B cell (primary cell): ENCODE data around the gene TSPAN2. TPM values are rescaled to one million over a fixed set of nuclear protein-coding genes. Genes with fewer than 3 reads are reported as not detected.

Experiments
- ATAC-seq: fragments of 200-7000 bp; cut with Tn5 transposase; one replicate; pipeline ENCODE4 v1.10.0; 2021; ENCODE audit warnings: low read depth, mild to moderate bottlenecking, moderate number of reproducible peaks, moderate library complexity
- CTCF ChIA-PET: fragments of 350-600 bp; sonication (Branson Sonifier 250); formaldehyde crosslinking; loops from one replicate; lab custom pipeline; 2021; ENCODE audit warnings: antibody characterized with exemption, inconsistent platforms; lab: Charles Lee
- POLR2A ChIA-PET: fragments of 350-600 bp; sonication (Branson Sonifier 250); formaldehyde crosslinking; loops from one replicate; lab custom pipeline; 2021; ENCODE audit warnings: antibody characterized with exemption; lab: Charles Lee
- DNase-seq: peaks from one replicate; pipeline ENCODE4 v3.0.0; 2013
- H2AFZ ChIP-seq: 2 replicates; pipeline ENCODE4 v1.6.1; 2012; ENCODE audit warnings: mild to moderate bottlenecking, low read depth, low read length; ENCODE audit not compliant: insufficient read depth, poor library complexity, severe bottlenecking
- H3K27ac ChIP-seq, 2 donors: 1 replicate in 1 of 2; 2 replicates in 1 of 2; pipeline ENCODE4 v1.5.1; 2012 to 2013; ENCODE audit warnings: low read length in 2 of 2, mild to moderate bottlenecking in 2 of 2, moderate library complexity in 1 of 2
- H3K27me3 ChIP-seq, 4 experiments: fragments of 200-600 bp in 1 of 4; sonication (generic) in 1 of 4; replicated peaks in 1 of 4; 1 replicate in 2 of 4; 2 replicates in 2 of 4; pipeline versions ENCODE4 v1.6.1 to v1.7.0; 2013 to 2016; ENCODE audit warnings: low read length in 3 of 4, mild to moderate bottlenecking in 2 of 4, mixed read lengths in 1 of 4, moderate library complexity in 1 of 4; ENCODE audit not compliant: insufficient read depth in 4 of 4, control insufficient read depth in 3 of 4; ENCODE audit errors: control extremely low read depth in 1 of 4
- H3K36me3 ChIP-seq, 2 experiments: replicated peaks in 1 of 2; 1 replicate in 1 of 2; 2 replicates in 1 of 2; pipeline versions ENCODE4 v1.6.1 to v1.7.1; 2013; ENCODE audit warnings: low read length in 1 of 2; ENCODE audit not compliant: insufficient read depth in 2 of 2, control insufficient read depth in 1 of 2; ENCODE audit errors: control extremely low read depth in 1 of 2, extremely low read depth in 1 of 2
- H3K4me1 ChIP-seq, 2 donors: fragments of 200-600 bp in 1 of 2; sonication (generic) in 1 of 2; 1 replicate in 1 of 2; 2 replicates in 1 of 2; pipeline versions ENCODE4 v1.5.1 to v1.6.1; 2013 to 2017; ENCODE audit warnings: low read length in 2 of 2; ENCODE audit not compliant: control insufficient read depth in 2 of 2, insufficient read depth in 2 of 2
- H3K4me2 ChIP-seq: replicated peaks from 2 replicates; pipeline ENCODE3; 2012; ENCODE audit warnings: mild to moderate bottlenecking, low read depth, low read length; ENCODE audit not compliant: poor library complexity, severe bottlenecking
- H3K4me3 ChIP-seq, 5 experiments: fragments of 200-600 bp in 1 of 5; sonication (generic) in 1 of 5; 1 replicate in 3 of 5; 2 replicates in 2 of 5; pipeline versions ENCODE4 v1.5.1 to v1.7.0; 2011 to 2016; ENCODE audit warnings: low read length in 4 of 5, mild to moderate bottlenecking in 4 of 5, low read depth in 2 of 5, control low read depth in 1 of 5, moderate library complexity in 1 of 5; ENCODE audit not compliant: insufficient read depth in 1 of 5; ENCODE audit errors: control extremely low read depth in 1 of 5, extremely low read depth in 1 of 5
- H3K79me2 ChIP-seq: fragments of 200-600 bp; sonication (generic); one replicate; pipeline ENCODE4 v1.6.0; 2016; ENCODE audit warnings: low read length; ENCODE audit not compliant: control insufficient read depth, insufficient read depth
- H3K9ac ChIP-seq: fragments of 200-600 bp; sonication (generic); 2 replicates; pipeline ENCODE4 v1.6.1; 2017; ENCODE audit warnings: mild to moderate bottlenecking, low read length, moderate library complexity
- H3K9me3 ChIP-seq, 3 donors: one replicate each; pipeline versions ENCODE4 v1.6.1 to v1.7.1; 2013; ENCODE audit warnings: low read length in 2 of 3; ENCODE audit not compliant: control insufficient read depth in 2 of 3, insufficient read depth in 1 of 3; ENCODE audit errors: control extremely low read depth in 1 of 3
- H4K20me1 ChIP-seq: 2 replicates; pipeline ENCODE4 v1.6.0; 2012; ENCODE audit warnings: mild to moderate bottlenecking, low read length; ENCODE audit not compliant: insufficient read depth, control insufficient read depth, poor library complexity, severe bottlenecking
- H3K27ac Mint-ChIP-seq: one replicate; pipeline ENCODE4 v1.8.0; 2021; ENCODE audit warnings: mixed read lengths
- H3K27me3 Mint-ChIP-seq: one replicate; pipeline ENCODE4 v1.8.0; 2021; ENCODE audit warnings: mixed read lengths
- H3K4me1 Mint-ChIP-seq: one replicate; pipeline ENCODE4 v1.8.0; 2021; ENCODE audit warnings: mixed read lengths
- H3K4me3 Mint-ChIP-seq: one replicate; pipeline ENCODE4 v1.8.0; 2021; ENCODE audit warnings: mixed read lengths
- H3K9me3 Mint-ChIP-seq: one replicate; pipeline ENCODE4 v1.8.0; 2022; ENCODE audit warnings: mixed read lengths; ENCODE audit not compliant: insufficient read depth
- EZH2 ChIP-seq: IDR thresholded peaks from 2 replicates; pipeline ENCODE4 v1.6.1; 2012; ENCODE audit warnings: borderline replicate concordance, low read depth, mild to moderate bottlenecking, moderate library complexity, low read length; ENCODE audit not compliant: insufficient read depth, poor library complexity, severe bottlenecking
- WGBS: methylation state at CpG from one replicate; pipeline ENCODE4 v1.1.5; 2013; ENCODE audit warnings: missing lambda C conversion rate; ENCODE audit not compliant: insufficient coverage; 5-methylcytosine and 5-hydroxymethylcytosine counted together
- intact Hi-C: fragments of 100-400 bp; cut with micrococcal nuclease; formaldehyde crosslinking; loops from one replicate; pipeline ENCODE4 v1.10.0; 2022
- polyA plus RNA-seq: library from polyadenylated mRNA; depleted of rRNA; stranded (reverse); fragments of >200 nt; gene quantifications from 2 replicates; pipeline ENCODE4 v1.2.3, GENCODE V29; 2012
- total RNA-seq, 2 donors: library from RNA; stranded (reverse); fragments of 120-200 nt in 1 of 2; gene quantifications; 1 replicate in 1 of 2; 2 replicates in 1 of 2; pipeline versions ENCODE4 v1.2.3 to v1.2.4, GENCODE V29; 2013 to 2022
- TF ChIP-seq, protein P1 (sequence below): fragments of 200-600 bp; IDR thresholded peaks from one replicate; pipeline ENCODE4 v1.8.0; 2022; ENCODE audit warnings: antibody characterized with exemption, mild to moderate bottlenecking

Gene TSPAN2
- total and polyA plus RNA-seq, 2 donors (not counting 1 experiment from before 2014, with no cell fraction given): 0.24 to 0.34 TPM

DNA sequence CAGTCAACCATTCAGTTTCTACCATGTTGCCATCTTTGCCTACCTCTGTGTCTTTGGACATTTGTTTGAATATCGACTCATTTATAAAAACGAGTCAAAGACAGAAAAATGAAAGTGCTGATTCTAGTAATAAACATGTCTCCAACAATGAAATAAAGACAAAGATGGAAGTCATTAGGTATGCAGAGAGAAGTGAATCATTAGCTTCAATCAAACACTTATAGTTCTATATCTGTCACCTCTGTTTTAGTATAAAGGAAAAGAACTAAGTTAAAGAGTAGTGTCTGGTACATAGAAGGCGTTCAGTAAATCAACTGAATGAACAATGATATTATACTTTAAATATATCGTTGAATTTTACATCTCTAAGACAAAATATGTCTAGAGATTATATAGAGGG, 1.7 kb upstream of the TSPAN2 start:
- Histone ChIP-seq H3K9ac (no peak overlapping the region), H3K27me3 (peaks cover 0 to 16% (median 4%) of the 10 kb centered on the region in 4 experiments), H3K36me3 (no peaks in the 10 kb centered on the region), H3K9me3 (no peaks in the 10 kb centered on the region), H3K27ac (no peak overlapping the region), H2AFZ (no peak overlapping the region), H3K4me1 (peaks cover 5 to 16% of the 10 kb centered on the region in 2 donors), H3K4me2 (no peak overlapping the region), H3K4me3 (no peak overlapping the region), H4K20me1 (no peaks in the 10 kb centered on the region), H3K79me2 (no peaks in the 10 kb centered on the region)
- no peak for ATAC-seq
- H3K27ac Mint-ChIP-seq: no peak overlapping the region
- no peak for DNase-seq
- intact Hi-C loops: loop anchor here (1.0 kb wide), 1 partner anchor 8 kb away; no protein-coding TSS in a partner anchor
- peak overlapping the region; percentile 88 for H3K4me3 Mint-ChIP-seq
- H3K9me3 Mint-ChIP-seq: peaks cover under 1% of the 10 kb centered on the region
- no peak for TF ChIP-seq EZH2
- TF ChIP-seq, protein P1, sequence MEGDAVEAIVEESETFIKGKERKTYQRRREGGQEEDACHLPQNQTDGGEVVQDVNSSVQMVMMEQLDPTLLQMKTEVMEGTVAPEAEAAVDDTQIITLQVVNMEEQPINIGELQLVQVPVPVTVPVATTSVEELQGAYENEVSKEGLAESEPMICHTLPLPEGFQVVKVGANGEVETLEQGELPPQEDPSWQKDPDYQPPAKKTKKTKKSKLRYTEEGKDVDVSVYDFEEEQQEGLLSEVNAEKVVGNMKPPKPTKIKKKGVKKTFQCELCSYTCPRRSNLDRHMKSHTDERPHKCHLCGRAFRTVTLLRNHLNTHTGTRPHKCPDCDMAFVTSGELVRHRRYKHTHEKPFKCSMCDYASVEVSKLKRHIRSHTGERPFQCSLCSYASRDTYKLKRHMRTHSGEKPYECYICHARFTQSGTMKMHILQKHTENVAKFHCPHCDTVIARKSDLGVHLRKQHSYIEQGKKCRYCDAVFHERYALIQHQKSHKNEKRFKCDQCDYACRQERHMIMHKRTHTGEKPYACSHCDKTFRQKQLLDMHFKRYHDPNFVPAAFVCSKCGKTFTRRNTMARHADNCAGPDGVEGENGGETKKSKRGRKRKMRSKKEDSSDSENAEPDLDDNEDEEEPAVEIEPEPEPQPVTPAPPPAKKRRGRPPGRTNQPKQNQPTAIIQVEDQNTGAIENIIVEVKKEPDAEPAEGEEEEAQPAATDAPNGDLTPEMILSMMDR: no peak
- H3K27me3 Mint-ChIP-seq: peaks cover 11% of the 10 kb centered on the region
- H3K4me1 Mint-ChIP-seq: peaks cover 11% of the 10 kb centered on the region
- no CpG with 5 or more reads among the region's 4 CpGs for WGBS
- ChIA-PET CTCF (interaction anchor here (0.9 kb wide), 1 partner anchor 37 kb away, joined by 3 read pairs; no protein-coding TSS in a partner anchor), POLR2A (no interaction called here)

DNA sequence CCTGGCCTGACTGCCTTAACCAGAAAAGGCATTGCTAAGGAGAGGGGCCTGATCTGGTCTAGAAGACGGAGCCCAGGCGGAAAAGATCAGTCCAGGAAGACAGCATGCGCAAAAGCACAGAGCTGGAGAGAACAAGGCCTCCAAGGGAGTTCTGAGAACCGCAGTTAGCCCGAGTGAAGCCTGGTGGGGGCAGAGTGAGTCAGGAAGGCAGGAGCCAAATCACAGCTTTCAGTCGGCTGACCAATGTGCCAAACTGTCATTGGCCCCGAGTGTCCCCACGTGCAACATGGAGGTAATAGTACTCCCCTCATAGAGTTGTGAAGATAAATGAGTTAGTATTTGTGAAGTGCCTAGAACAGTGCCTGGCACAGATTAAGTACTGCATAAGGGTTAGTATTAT, 1.2 kb upstream of the TSPAN2 start:
- no peaks in the 10 kb centered on the region for H3K9me3 Mint-ChIP-seq
- peaks cover 15% of the 10 kb centered on the region for H3K27me3 Mint-ChIP-seq
- H3K27me3 ChIP-seq: peaks cover 0 to 16% (median 4%) of the 10 kb centered on the region in 4 experiments
- 94% methylated on average over 6 of the region's 8 CpGs for WGBS
- H3K4me1 ChIP-seq: peaks cover 5 to 16% of the 10 kb centered on the region in 2 donors
- no peak overlapping the region for H3K27ac Mint-ChIP-seq
- no peaks in the 10 kb centered on the region for H3K79me2 ChIP-seq
- peak overlapping the region; percentile 85 for H3K4me2 ChIP-seq
- H2AFZ ChIP-seq: peak overlapping the region; percentile 93
- H3K27ac ChIP-seq: no peak overlapping the region
- CTCF ChIA-PET: interaction anchor here (0.9 to 1.2 kb wide), 2 partner anchors 9 to 37 kb away, joined by 3 to 5 read pairs; no protein-coding TSS in a partner anchor
- no peak overlapping the region for H3K4me3 ChIP-seq
- ATAC-seq (no peak), DNase-seq (no peak)
- H4K20me1 ChIP-seq: no peaks in the 10 kb centered on the region
- intact Hi-C loops: loop anchor here (1.0 kb wide), 1 partner anchor 9 kb away; no protein-coding TSS in a partner anchor
- no peak overlapping the region for H3K9ac ChIP-seq
- TF ChIP-seq, protein P1: no peak
- no peak for TF ChIP-seq EZH2
- H3K4me3 Mint-ChIP-seq: peak overlapping the region; percentile 88
- peaks cover 11% of the 10 kb centered on the region for H3K4me1 Mint-ChIP-seq
- no peaks in the 10 kb centered on the region for H3K36me3 ChIP-seq
- POLR2A ChIA-PET: no interaction called here
- H3K9me3 ChIP-seq: no peaks in the 10 kb centered on the region
